ENCODE measurements around the gene PPP6R1. TPM values are rescaled to one million over a fixed set of nuclear protein-coding genes. Genes with fewer than 3 reads are reported as not detected.
"Not testable (repeated sequence)": the region's sequence is repeated elsewhere in the genome, so short reads cannot be mapped to it uniquely, and the experiment has no call there.

PPP6R1 gene
- total RNA-seq, 1 experiment from 2014 or later = 134 TPM

GRCh38 chr19:55224679-55225414 is 34.0 kb downstream of the PPP6R1 start:
- not testable (repeated sequence) for H3K4me3 ChIP-seq (ENCODE audit: low read length); H3K4me2 ChIP-seq (ENCODE audit: low read depth, low read length, poor library complexity, severe bottlenecking); H2AFZ ChIP-seq (ENCODE audit: low read length); H3K4me1 ChIP-seq (ENCODE audit: low read length); H3K79me2 ChIP-seq (ENCODE audit: low read length); H4K20me1 ChIP-seq (ENCODE audit: insufficient read depth, low read depth, low read length); DNase-seq; H3K9me2 ChIP-seq (replicated peaks; ENCODE audit: insufficient read depth, low read length); H3K27me3 ChIP-seq (ENCODE audit: low read length); H3K27ac ChIP-seq (ENCODE audit: low read length); H3K9ac ChIP-seq (ENCODE audit: low read length); H3K9me3 ChIP-seq (ENCODE audit: low read length)
- peaks cover 84% of the 10 kb centered on the region for H3K36me3 ChIP-seq (ENCODE audit: insufficient read depth, low read length)

- no peaks in the 10 kb centered on the region; the same call in 1 of the 2 replicates for H3K9me3 ChIP-seq (ENCODE audit: low read length)
- no peak overlapping the region for H3K4me3 ChIP-seq (ENCODE audit: low read length)
- H3K27me3 ChIP-seq (ENCODE audit: low read length) = no peaks in the 10 kb centered on the region
- H3K9ac ChIP-seq (ENCODE audit: low read length) = no peak overlapping the region
- no peak overlapping the region for H2AFZ ChIP-seq (ENCODE audit: low read length)
- peaks cover 79% of the 10 kb centered on the region for H3K36me3 ChIP-seq (ENCODE audit: insufficient read depth, low read length)
- H3K27ac ChIP-seq (ENCODE audit: low read length) = no peak overlapping the region
- no peak for DNase-seq
- no peaks in the 10 kb centered on the region for H3K9me2 ChIP-seq (replicated peaks; ENCODE audit: insufficient read depth, low read length)
- H3K4me1 ChIP-seq (ENCODE audit: low read length) = no peaks in the 10 kb centered on the region
- no peak overlapping the region for H3K4me2 ChIP-seq (ENCODE audit: low read depth, low read length, poor library complexity, severe bottlenecking)
- peaks cover 9% of the 10 kb centered on the region; the same call in 1 of the 2 replicates for H4K20me1 ChIP-seq (ENCODE audit: insufficient read depth, low read depth, low read length)
- H3K79me2 ChIP-seq (ENCODE audit: low read length) = no peaks in the 10 kb centered on the region
These were observed 34.7 kb downstream of the PPP6R1 start for GRCh38 chr19:55224038-55224665.

- Histone ChIP-seq H3K9me3 (ENCODE audit: low read length) (no peaks in the 10 kb centered on the region; the same call in 1 of the 2 replicates), H3K79me2 (ENCODE audit: low read length) (no peaks in the 10 kb centered on the region), H3K9me2 (replicated peaks; ENCODE audit: insufficient read depth, low read length) (no peaks in the 10 kb centered on the region), H3K27me3 (ENCODE audit: low read length) (no peaks in the 10 kb centered on the region), H4K20me1 (ENCODE audit: insufficient read depth, low read depth, low read length) (peaks cover 9% of the 10 kb centered on the region; the same call in 1 of the 2 replicates), H3K9ac (ENCODE audit: low read length) (no peak overlapping the region), H3K4me3 (ENCODE audit: low read length) (no peak overlapping the region), H2AFZ (ENCODE audit: low read length) (no peak overlapping the region), H3K36me3 (ENCODE audit: insufficient read depth, low read length) (peaks cover 74% of the 10 kb centered on the region), H3K27ac (ENCODE audit: low read length) (no peak overlapping the region), H3K4me1 (ENCODE audit: low read length) (no peaks in the 10 kb centered on the region), H3K4me2 (ENCODE audit: low read depth, low read length, poor library complexity, severe bottlenecking) (no peak overlapping the region)
- no peak for DNase-seq
These were observed 35.4 kb downstream of the PPP6R1 start for GRCh38 chr19:55223291-55224037.

- Histone ChIP-seq H3K4me1 (ENCODE audit: low read length) (no peaks in the 10 kb centered on the region), H3K27me3 (ENCODE audit: low read length) (no peaks in the 10 kb centered on the region), H3K9me3 (ENCODE audit: low read length) (no peaks in the 10 kb centered on the region; the same call in 1 of the 2 replicates)
These were observed 38.3 kb downstream of the PPP6R1 start for GRCh38 chr19:55220525-55220924.

GRCh38 chr19:55216461-55217198 is 42.2 kb downstream of the PPP6R1 start:
- Histone ChIP-seq H2AFZ (ENCODE audit: low read length) (no peak overlapping the region), H3K9me3 (ENCODE audit: low read length) (no peaks in the 10 kb centered on the region; the same call in 1 of the 2 replicates), H4K20me1 (ENCODE audit: insufficient read depth, low read depth, low read length) (0 out of 2 replicates have a peak, but pooled peaks cover 9% of the 10 kb centered on the region), H3K4me1 (ENCODE audit: low read length) (no peaks in the 10 kb centered on the region), H3K79me2 (ENCODE audit: low read length) (no peaks in the 10 kb centered on the region), H3K27ac (ENCODE audit: low read length) (no peak overlapping the region), H3K9me2 (replicated peaks; ENCODE audit: insufficient read depth, low read length) (no peaks in the 10 kb centered on the region), H3K27me3 (ENCODE audit: low read length) (no peaks in the 10 kb centered on the region), H3K4me2 (ENCODE audit: low read depth, low read length, poor library complexity, severe bottlenecking) (no peak overlapping the region), H3K9ac (ENCODE audit: low read length) (no peak overlapping the region), H3K36me3 (ENCODE audit: insufficient read depth, low read length) (peaks cover 18% of the 10 kb centered on the region), H3K4me3 (ENCODE audit: low read length) (no peak overlapping the region)
- DNase-seq = peak; percentile 65

More at GRCh38 chr19:55220525-55220924, 38.3 kb downstream of the PPP6R1 start:
- no peak overlapping the region for H3K4me2 ChIP-seq (ENCODE audit: low read depth, low read length, poor library complexity, severe bottlenecking)
- H3K4me3 ChIP-seq (ENCODE audit: low read length) = no peak overlapping the region
- H3K36me3 ChIP-seq (ENCODE audit: insufficient read depth, low read length) = peaks cover 48% of the 10 kb centered on the region
- no peaks in the 10 kb centered on the region for H3K9me2 ChIP-seq (replicated peaks; ENCODE audit: insufficient read depth, low read length)
- H2AFZ ChIP-seq (ENCODE audit: low read length) = no peak overlapping the region
- DNase-seq = no peak
- H3K27ac ChIP-seq (ENCODE audit: low read length) = no peak overlapping the region
- 0 out of 2 replicates have a peak, but pooled peaks cover 9% of the 10 kb centered on the region for H4K20me1 ChIP-seq (ENCODE audit: insufficient read depth, low read depth, low read length)
- H3K9ac ChIP-seq (ENCODE audit: low read length) = no peak overlapping the region
- no peaks in the 10 kb centered on the region for H3K79me2 ChIP-seq (ENCODE audit: low read length)

- no peak overlapping the region for H2AFZ ChIP-seq (ENCODE audit: low read length)
- peak; percentile 45 for DNase-seq
- peaks cover 12% of the 10 kb centered on the region for H3K4me1 ChIP-seq (ENCODE audit: low read length)
- H3K9me3 ChIP-seq (ENCODE audit: low read length) = no peaks in the 10 kb centered on the region; the same call in 1 of the 2 replicates
- H3K79me2 ChIP-seq (ENCODE audit: low read length) = no peaks in the 10 kb centered on the region
- H4K20me1 ChIP-seq (ENCODE audit: insufficient read depth, low read depth, low read length) = no peaks in the 10 kb centered on the region
- H3K27ac ChIP-seq (ENCODE audit: low read length) = no peak overlapping the region
- H3K4me3 ChIP-seq (ENCODE audit: low read length) = no peak overlapping the region
- no peaks in the 10 kb centered on the region for H3K9me2 ChIP-seq (replicated peaks; ENCODE audit: insufficient read depth, low read length)
- no peak overlapping the region for H3K4me2 ChIP-seq (ENCODE audit: low read depth, low read length, poor library complexity, severe bottlenecking)
- H3K36me3 ChIP-seq (ENCODE audit: insufficient read depth, low read length) = no peaks in the 10 kb centered on the region
- no peak overlapping the region for H3K9ac ChIP-seq (ENCODE audit: low read length)
- H3K27me3 ChIP-seq (ENCODE audit: low read length) = no peaks in the 10 kb centered on the region
These were observed 45.3 kb downstream of the PPP6R1 start for GRCh38 chr19:55213547-55213946.

DNA sequence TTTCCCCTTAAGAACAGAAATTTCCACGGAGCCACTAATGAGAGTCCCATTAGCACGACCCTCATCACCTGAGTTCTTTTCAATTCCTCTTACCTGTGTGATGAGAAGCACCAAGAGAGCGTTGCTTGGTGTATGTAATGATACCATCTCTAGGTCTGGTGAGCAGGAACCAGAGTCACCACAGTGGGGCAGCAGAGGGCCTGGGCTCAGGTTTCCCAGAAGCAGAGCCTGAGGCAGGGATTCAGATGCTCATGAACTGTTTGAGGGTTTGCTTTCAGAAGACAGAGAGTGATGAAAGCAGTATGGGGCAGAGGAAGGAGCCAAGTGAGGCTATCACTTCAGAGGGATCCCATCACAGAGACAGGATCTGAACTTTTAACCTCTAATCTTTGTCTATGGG is 46.4 kb downstream of the PPP6R1 start:
- DNase-seq = peak; percentile 97
- Histone ChIP-seq H3K4me3 (ENCODE audit: low read length) (no peak overlapping the region), H3K27ac (ENCODE audit: low read length) (no peak overlapping the region), H3K4me1 (ENCODE audit: low read length) (peaks cover 12% of the 10 kb centered on the region), H3K4me2 (ENCODE audit: low read depth, low read length, poor library complexity, severe bottlenecking) (no peak overlapping the region), H2AFZ (ENCODE audit: low read length) (no peak overlapping the region), H3K36me3 (ENCODE audit: insufficient read depth, low read length) (no peaks in the 10 kb centered on the region), H3K9me3 (ENCODE audit: low read length) (no peaks in the 10 kb centered on the region), H3K9me2 (replicated peaks; ENCODE audit: insufficient read depth, low read length) (no peaks in the 10 kb centered on the region), H3K27me3 (ENCODE audit: low read length) (no peaks in the 10 kb centered on the region), H3K79me2 (ENCODE audit: low read length) (no peaks in the 10 kb centered on the region), H3K9ac (ENCODE audit: low read length) (no peak overlapping the region), H4K20me1 (ENCODE audit: insufficient read depth, low read depth, low read length) (no peaks in the 10 kb centered on the region)
